ENCODE data around the gene SLC35F4. TPM values are rescaled to one million over a fixed set of nuclear protein-coding genes. Genes with fewer than 3 reads are reported as not detected.

The SLC35F4 gene
- total RNA-seq, 2 experiments from 2014 or later: not detected

GRCh38 chr14:57870686-57871457, 5.0 kb upstream of the SLC35F4 start:
- intact Hi-C loops (cut with DNase I, micrococcal nuclease): no loop called here

DNA sequence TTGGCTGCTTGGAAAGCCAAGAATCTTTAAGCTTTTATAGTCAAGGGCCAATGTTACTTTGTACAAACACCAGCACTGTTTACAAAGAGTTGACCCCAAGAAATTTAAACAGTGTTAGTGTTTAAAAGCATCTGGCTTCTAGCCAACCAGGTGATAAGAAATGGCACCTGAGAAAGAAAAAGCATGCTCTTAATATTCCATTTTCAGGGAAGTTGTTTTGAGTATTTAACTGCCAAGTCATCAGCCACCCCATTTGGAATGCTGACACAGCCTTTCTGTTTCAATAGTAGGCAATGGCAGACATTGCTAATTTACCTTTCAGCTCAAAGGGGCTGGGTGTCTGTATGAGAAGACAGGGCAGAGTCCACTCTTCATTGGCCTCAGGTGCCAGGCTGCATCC, 3.7 kb upstream of the SLC35F4 start:
- Histone ChIP-seq H3K27me3 (ENCODE audit: control insufficient read depth in 1 of 2, insufficient read depth in 2 of 2, low read length in 2 of 2) (peaks cover 9 to 26% of the 10 kb centered on the region in 2 experiments), H3K4me1 (ENCODE audit: insufficient read depth, low read length) (no peaks in the 10 kb centered on the region), H3K9me3 (ENCODE audit: control insufficient read depth in 1 of 2, insufficient read depth in 1 of 2, low read length in 2 of 2) (peaks cover 0 to 16% of the 10 kb centered on the region in 2 experiments), H3K27ac (ENCODE audit: low read depth in 1 of 2, low read length in 2 of 2) (no peak overlapping the region), H3K36me3 (ENCODE audit: insufficient read depth, low read length) (no peaks in the 10 kb centered on the region), H3K4me3 (ENCODE audit: low read length) (no peak overlapping the region)
- DNase-seq (no peak), ATAC-seq (ENCODE audit: poor library complexity) (no peak)
- TF ChIP-seq CTCF (IDR thresholded peaks at IDR 0.05): no peak
- POLR2A ChIA-PET: no interaction called here
- H3K27ac Mint-ChIP-seq: no peak overlapping the region
- CTCF ChIA-PET: no interaction called here
- no peak overlapping the region for H3K4me3 Mint-ChIP-seq
- no peaks in the 10 kb centered on the region for H3K9me3 Mint-ChIP-seq
- no peaks in the 10 kb centered on the region for H3K4me1 Mint-ChIP-seq (ENCODE audit: low read depth)
- peaks cover 46% of the 10 kb centered on the region for H3K27me3 Mint-ChIP-seq
- H3K36me3 Mint-ChIP-seq (ENCODE audit: low read depth): no peaks in the 10 kb centered on the region
- intact Hi-C loops (cut with DNase I, micrococcal nuclease): no loop called here

More at GRCh38 chr14:57870686-57871457, 5.0 kb upstream of the SLC35F4 start:
- H3K4me1 ChIP-seq (ENCODE audit: insufficient read depth, low read length): no peaks in the 10 kb centered on the region
- no peaks in the 10 kb centered on the region for H3K4me1 Mint-ChIP-seq (ENCODE audit: low read depth)
- H3K36me3 Mint-ChIP-seq (ENCODE audit: low read depth): no peaks in the 10 kb centered on the region
- H3K27ac Mint-ChIP-seq: no peak overlapping the region
- no peak overlapping the region for H3K27ac ChIP-seq (ENCODE audit: low read depth in 1 of 2, low read length in 2 of 2)
- no peak overlapping the region for H3K4me3 ChIP-seq (ENCODE audit: low read length)
- CTCF ChIA-PET: no interaction called here
- no peak overlapping the region for H3K4me3 Mint-ChIP-seq
- H3K9me3 ChIP-seq (ENCODE audit: control insufficient read depth in 1 of 2, insufficient read depth in 1 of 2, low read length in 2 of 2): peaks cover 0 to 4% of the 10 kb centered on the region in 2 experiments
- no peaks in the 10 kb centered on the region for H3K9me3 Mint-ChIP-seq
- POLR2A ChIA-PET: no interaction called here
- DNase-seq: no peak
- no peaks in the 10 kb centered on the region for H3K36me3 ChIP-seq (ENCODE audit: insufficient read depth, low read length)
- peaks cover 44% of the 10 kb centered on the region for H3K27me3 Mint-ChIP-seq
- H3K27me3 ChIP-seq (ENCODE audit: control insufficient read depth in 1 of 2, insufficient read depth in 2 of 2, low read length in 2 of 2): peaks cover 3 to 20% of the 10 kb centered on the region in 2 experiments
- ATAC-seq (ENCODE audit: poor library complexity): no peak
- TF ChIP-seq CTCF (IDR thresholded peaks at IDR 0.05): no peak

DNA sequence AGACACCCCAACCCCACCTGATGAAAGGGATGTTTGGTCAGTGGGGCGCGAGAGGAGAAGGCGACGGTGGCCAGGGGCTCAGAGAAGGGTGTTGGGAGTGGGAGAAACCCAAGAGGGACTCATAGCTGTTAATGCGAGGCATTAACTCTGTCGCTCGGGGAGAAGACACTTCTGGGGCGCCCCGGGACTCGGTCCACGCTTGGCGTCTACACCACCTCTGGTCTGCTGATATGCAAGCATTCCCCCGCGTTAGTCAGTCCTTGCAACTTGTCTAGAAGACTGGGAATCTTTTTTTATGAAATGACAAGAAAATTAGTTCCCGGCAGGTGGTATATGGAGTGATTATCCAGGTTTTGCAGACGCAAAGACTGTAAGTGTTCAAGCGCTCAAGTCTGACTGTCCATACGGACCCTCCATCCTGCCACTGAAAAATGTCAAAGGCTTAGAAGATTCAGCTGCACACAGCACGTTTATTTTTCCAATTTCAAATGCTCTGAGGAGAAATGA, 360 bp upstream of the SLC35F4 start:
- Histone ChIP-seq H3K27me3 (ENCODE audit: control insufficient read depth in 1 of 2, insufficient read depth in 2 of 2, low read length in 2 of 2) (peaks cover 9 to 39% of the 10 kb centered on the region in 2 experiments), H3K27ac (ENCODE audit: low read depth in 1 of 2, low read length in 2 of 2) (no peak overlapping the region), H3K4me1 (ENCODE audit: insufficient read depth, low read length) (no peaks in the 10 kb centered on the region), H3K36me3 (ENCODE audit: insufficient read depth, low read length) (no peaks in the 10 kb centered on the region), H3K9me3 (ENCODE audit: control insufficient read depth in 1 of 2, insufficient read depth in 1 of 2, low read length in 2 of 2) (peaks cover 0 to 16% of the 10 kb centered on the region in 2 experiments), H3K4me3 (ENCODE audit: low read length) (no peak overlapping the region)
- TF ChIP-seq CTCF (IDR thresholded peaks at IDR 0.05): no peak
- intact Hi-C loops (cut with DNase I, micrococcal nuclease): no loop called here
- DNase-seq (no peak), ATAC-seq (ENCODE audit: poor library complexity) (no peak)
- peaks cover 50% of the 10 kb centered on the region for H3K27me3 Mint-ChIP-seq
- no peaks in the 10 kb centered on the region for H3K4me1 Mint-ChIP-seq (ENCODE audit: low read depth)
- POLR2A ChIA-PET: no interaction called here
- CTCF ChIA-PET: no interaction called here
- no peak overlapping the region for H3K27ac Mint-ChIP-seq
- no peaks in the 10 kb centered on the region for H3K9me3 Mint-ChIP-seq
- no peaks in the 10 kb centered on the region for H3K36me3 Mint-ChIP-seq (ENCODE audit: low read depth)
- H3K4me3 Mint-ChIP-seq: no peak overlapping the region
